IMR-90 (cell line): ENCODE measurements around the gene PRKAR1B. TPM values are rescaled to one million over a fixed set of nuclear protein-coding genes. Genes with fewer than 3 reads are reported as not detected.

Source experiments
- ATAC-seq: fragments of 200-7000 bp; cut with Tn5 transposase; 2 replicates; pipeline ENCODE4 v1.9.1; 2020; ENCODE audit warnings: low read depth, mild to moderate bottlenecking, moderate library complexity
- BruUV-seq: library from RNA; stranded (reverse); fragments of 400-500 nt; replicated peaks from 2 replicates; lab custom pipeline; 2021; lab: Mats Ljungman, UMichigan
- CTCF ChIA-PET: fragments of 300-600 bp; formaldehyde crosslinking; extraction: SDS; loops from one replicate; lab custom pipeline; 2021; ENCODE audit warnings: antibody characterized with exemption; lab: Yijun Ruan, JAX
- POLR2A ChIA-PET: fragments of 300-600 bp; sonication (Branson Sonifier 250); formaldehyde crosslinking; loops from one replicate; lab custom pipeline; 2022; ENCODE audit warnings: antibody characterized with exemption; ENCODE audit not compliant: unreplicated experiment; lab: Charles Lee
- DNase-seq: peaks from one replicate; pipeline ENCODE4 v3.0.0; 2013
- H2AFZ ChIP-seq: replicated peaks from 2 replicates; pipeline ENCODE3; 2013; ENCODE audit warnings: low read length, mild to moderate bottlenecking; ENCODE audit not compliant: poor library complexity
- H2AK5ac ChIP-seq: 2 replicates; pipeline ENCODE4 v1.6.1; 2013; ENCODE audit warnings: low read depth, low read length, inconsistent platforms
- H2AK9ac ChIP-seq: replicated peaks from 2 replicates; pipeline ENCODE3; 2013; ENCODE audit warnings: mild to moderate bottlenecking, low read depth, low read length, moderate library complexity; ENCODE audit not compliant: poor library complexity
- H2BK120ac ChIP-seq: 2 replicates; pipeline ENCODE4 v1.6.1; 2013; ENCODE audit warnings: low read depth, low read length, inconsistent platforms
- H2BK15ac ChIP-seq: 3 replicates; pipeline ENCODE4 v1.6.1; 2013; ENCODE audit warnings: low read depth, low read length, inconsistent platforms
- H2BK20ac ChIP-seq: 2 replicates; pipeline ENCODE4 v1.6.1; 2013; ENCODE audit warnings: low read depth, mild to moderate bottlenecking, inconsistent platforms, low read length, moderate library complexity
- H2BK5ac ChIP-seq: 2 replicates; pipeline ENCODE4 v1.6.1; 2013; ENCODE audit warnings: mild to moderate bottlenecking, low read depth, low read length, inconsistent platforms; ENCODE audit not compliant: poor library complexity, severe bottlenecking
- H3K14ac ChIP-seq: replicated peaks from 2 replicates; pipeline ENCODE4 v1.6.1; 2013; ENCODE audit warnings: low read depth, low read length, inconsistent platforms
- H3K18ac ChIP-seq: 2 replicates; pipeline ENCODE4 v1.6.1; 2013; ENCODE audit warnings: low read depth, low read length, control low read depth
- H3K23ac ChIP-seq: 2 replicates; pipeline ENCODE4 v1.6.1; 2013; ENCODE audit warnings: low read depth, low read length, inconsistent platforms
- H3K27ac ChIP-seq: 2 replicates; pipeline ENCODE4 v1.5.1; 2013; ENCODE audit warnings: mild to moderate bottlenecking, control low read depth, low read length; ENCODE audit not compliant: insufficient read depth
- H3K27me3 ChIP-seq: 2 replicates; pipeline ENCODE4 v1.6.1; 2013; ENCODE audit warnings: low read length; ENCODE audit not compliant: control insufficient read depth, insufficient read depth
- H3K36me3 ChIP-seq: 2 replicates; pipeline ENCODE4 v1.6.1; 2013; ENCODE audit warnings: low read length, mixed read lengths; ENCODE audit not compliant: control insufficient read depth, insufficient read depth
- H3K4ac ChIP-seq: 2 replicates; pipeline ENCODE4 v1.6.1; 2013; ENCODE audit warnings: low read depth, low read length, inconsistent platforms
- H3K4me1 ChIP-seq: 2 replicates; pipeline ENCODE4 v1.6.1; 2013; ENCODE audit warnings: low read length, mixed read lengths; ENCODE audit not compliant: control insufficient read depth, insufficient read depth
- H3K4me2 ChIP-seq: 2 replicates; pipeline ENCODE4 v1.6.1; 2013; ENCODE audit warnings: low read depth, mild to moderate bottlenecking, control low read depth, low read length, moderate library complexity
- H3K4me3 ChIP-seq: 2 replicates; pipeline ENCODE4 v1.5.1; 2013; ENCODE audit warnings: low read depth, mild to moderate bottlenecking, control low read depth, low read length, moderate library complexity; ENCODE audit not compliant: insufficient read depth
- H3K56ac ChIP-seq: 2 replicates; pipeline ENCODE4 v1.6.1; 2013; ENCODE audit warnings: low read length, inconsistent platforms; ENCODE audit not compliant: insufficient read depth; ENCODE audit errors: extremely low read depth
- H3K79me1 ChIP-seq, 2 experiments: 2 replicates each; pipeline ENCODE4 v1.6.1; 2013; ENCODE audit warnings: low read length in 2 of 2, inconsistent platforms in 1 of 2, low read depth in 1 of 2
- H3K9ac ChIP-seq: 2 replicates; pipeline ENCODE4 v1.6.1; 2013; ENCODE audit warnings: low read depth, low read length, control low read depth
- H3K9me1 ChIP-seq: 2 replicates; pipeline ENCODE4 v1.6.1; 2013; ENCODE audit warnings: low read length, inconsistent platforms; ENCODE audit not compliant: insufficient read depth
- H3K9me3 ChIP-seq: 2 replicates; pipeline ENCODE4 v1.6.1; 2013; ENCODE audit warnings: low read length; ENCODE audit not compliant: control insufficient read depth, insufficient read depth
- H4K20me1 ChIP-seq: 2 replicates; pipeline ENCODE4 v1.6.1; 2013; ENCODE audit warnings: low read length, inconsistent platforms; ENCODE audit not compliant: insufficient read depth
- H4K5ac ChIP-seq: 2 replicates; pipeline ENCODE4 v1.6.1; 2013; ENCODE audit warnings: mild to moderate bottlenecking, low read depth, low read length, control low read depth
- H4K8ac ChIP-seq, 2 experiments: 2 replicates each; pipeline ENCODE4 v1.6.1; 2013; ENCODE audit warnings: low read depth in 2 of 2, low read length in 2 of 2, control low read depth in 1 of 2, inconsistent platforms in 1 of 2
- H4K91ac ChIP-seq: 2 replicates; pipeline ENCODE4 v1.6.1; 2013; ENCODE audit warnings: low read depth, low read length, inconsistent platforms; ENCODE audit not compliant: insufficient read depth
- MAZ ChIP-seq: IDR thresholded peaks from 2 replicates; pipeline ENCODE4 v1.6.1; 2012; ENCODE audit warnings: low read depth, mild to moderate bottlenecking, low read length, improper control_type of control experiment, moderate library complexity, borderline replicate concordance
- RAD21 ChIP-seq: IDR thresholded peaks from 2 replicates; pipeline ENCODE4 v1.6.1; 2012; ENCODE audit warnings: low read length, improper control_type of control experiment
- WGBS, 2 experiments: methylation state at CpG; one replicate each; pipeline versions ENCODE4 v1.1.5 to v1.1.7; 2013; ENCODE audit warnings: missing lambda C conversion rate in 2 of 2; ENCODE audit not compliant: insufficient read length in 1 of 2; ENCODE audit errors: extremely low coverage in 2 of 2; 5-methylcytosine and 5-hydroxymethylcytosine counted together
- dilution Hi-C: fragments of 300-500 bp; cut with HindIII; formaldehyde crosslinking; loops from one replicate; pipeline ENCODE4 v1.14.3; 2018; ENCODE audit warnings: low sequenced_read_pairs; ENCODE audit not compliant: unreplicated experiment
- in situ Hi-C: fragments of 300-500 bp; cut with MboI; formaldehyde crosslinking; loops from 3 replicates; pipeline ENCODE4 v1.14.3; 2019; ENCODE audit warnings: low sequenced_read_pairs, inconsistent platforms, mixed read lengths
- intact Hi-C: fragments of 100-400 bp; cut with micrococcal nuclease; formaldehyde crosslinking; loops from 2 replicates; pipeline ENCODE4 v1.10.0; 2022
- polyA plus RNA-seq, 3 experiments: library from polyadenylated mRNA; depleted of rRNA; stranded (reverse); fragments of >200 nt; gene quantifications; 2 replicates each; pipeline ENCODE4 v1.2.3, GENCODE V29; 2012; ENCODE audit warnings: low replicate concordance in 1 of 3
- total RNA-seq: library from RNA; depleted of rRNA; stranded (reverse); fragments of >200 nt; gene quantifications from 2 replicates; pipeline ENCODE4 v1.2.3, GENCODE V29; 2012
- TF ChIP-seq, protein P1 (sequence below): conservative IDR thresholded peaks from 2 replicates; pipeline ENCODE4 v1.5.1; 2012; ENCODE audit warnings: mild to moderate bottlenecking, low read depth, low read length, improper control_type of control experiment
- TF ChIP-seq, protein P2 (sequence below): fragments of 150-350 bp; IDR thresholded peaks from 2 replicates; pipeline ENCODE4 v1.6.1; 2017; ENCODE audit warnings: mild to moderate bottlenecking, antibody characterized with exemption, low read length, low read depth

PRKAR1B gene
- total and polyA plus RNA-seq, 2 of the 4 experiments (the other 2 are of a cell fraction): 15.2 to 20.2 TPM

DNA sequence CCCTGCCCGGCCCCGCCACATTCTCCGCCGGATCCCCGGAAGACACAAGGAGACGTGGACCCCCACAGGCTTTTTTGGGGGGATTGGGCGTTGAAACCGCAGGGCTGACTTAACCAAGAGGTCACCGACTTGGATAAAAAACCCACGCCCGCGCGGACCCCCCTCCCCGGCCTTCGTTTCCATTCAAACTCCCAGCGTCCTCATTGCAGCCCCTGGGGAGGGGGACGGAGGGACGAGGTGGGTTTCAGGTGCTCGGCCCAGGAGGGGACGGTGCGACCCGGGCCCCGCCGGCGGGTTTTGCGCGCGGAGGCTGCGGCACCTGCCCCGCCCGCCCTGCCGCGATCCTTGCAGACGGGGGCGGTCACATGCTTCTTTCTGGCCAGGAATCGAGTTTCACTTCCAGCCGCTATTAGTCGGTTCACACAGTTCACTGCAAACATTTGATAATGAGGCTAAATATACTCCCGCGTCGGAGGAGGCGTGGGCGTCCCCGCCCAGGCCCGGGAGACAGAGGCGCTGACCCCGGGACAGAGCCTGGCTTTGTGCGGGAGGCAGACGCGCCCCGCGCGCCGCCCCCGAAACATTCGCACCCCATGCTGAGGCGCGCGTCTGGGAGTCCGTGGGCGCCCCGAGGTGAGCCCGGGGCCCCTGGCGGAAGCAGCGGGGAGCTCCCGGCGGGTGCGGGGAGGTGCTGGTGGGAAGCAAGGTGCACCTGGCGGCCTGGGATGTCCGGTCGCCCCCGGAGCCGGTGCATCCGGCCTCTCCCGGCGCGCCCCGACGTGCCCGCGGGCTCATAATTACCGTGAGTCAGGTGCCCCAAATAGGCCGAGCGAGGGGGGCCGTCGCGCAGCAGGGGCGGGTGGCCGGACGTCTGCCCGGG, 204.8 kb downstream of the PRKAR1B start:
- no peak overlapping the region for H3K23ac ChIP-seq
- no peaks in the 10 kb centered on the region for H3K9me1 ChIP-seq
- peak overlapping the region; percentile 73 for H3K4me2 ChIP-seq
- dilution Hi-C loops (no loop called here), in situ Hi-C loops (no loop called here), intact Hi-C loops (no loop called here)
- H3K56ac ChIP-seq: no peak overlapping the region
- no peak overlapping the region for H2AK5ac ChIP-seq
- no peak overlapping the region for H3K27ac ChIP-seq
- DNase-seq (peak; percentile 32), ATAC-seq (no peak)
- no peaks in the 10 kb centered on the region; the same call in 1 of the 2 replicates for H4K20me1 ChIP-seq
- H2BK15ac ChIP-seq: no peak overlapping the region
- peak overlapping the region; percentile 19 for H2AK9ac ChIP-seq
- peaks cover 40% of the 10 kb centered on the region for H3K27me3 ChIP-seq
- H3K4ac ChIP-seq: no peak overlapping the region
- no peak overlapping the region for H2BK120ac ChIP-seq
- H2BK20ac ChIP-seq: no peak overlapping the region
- BruUV-seq: no TSS peak
- no peak; the same call in 1 of the 2 replicates for TF ChIP-seq MAZ
- TF ChIP-seq, protein P1, sequence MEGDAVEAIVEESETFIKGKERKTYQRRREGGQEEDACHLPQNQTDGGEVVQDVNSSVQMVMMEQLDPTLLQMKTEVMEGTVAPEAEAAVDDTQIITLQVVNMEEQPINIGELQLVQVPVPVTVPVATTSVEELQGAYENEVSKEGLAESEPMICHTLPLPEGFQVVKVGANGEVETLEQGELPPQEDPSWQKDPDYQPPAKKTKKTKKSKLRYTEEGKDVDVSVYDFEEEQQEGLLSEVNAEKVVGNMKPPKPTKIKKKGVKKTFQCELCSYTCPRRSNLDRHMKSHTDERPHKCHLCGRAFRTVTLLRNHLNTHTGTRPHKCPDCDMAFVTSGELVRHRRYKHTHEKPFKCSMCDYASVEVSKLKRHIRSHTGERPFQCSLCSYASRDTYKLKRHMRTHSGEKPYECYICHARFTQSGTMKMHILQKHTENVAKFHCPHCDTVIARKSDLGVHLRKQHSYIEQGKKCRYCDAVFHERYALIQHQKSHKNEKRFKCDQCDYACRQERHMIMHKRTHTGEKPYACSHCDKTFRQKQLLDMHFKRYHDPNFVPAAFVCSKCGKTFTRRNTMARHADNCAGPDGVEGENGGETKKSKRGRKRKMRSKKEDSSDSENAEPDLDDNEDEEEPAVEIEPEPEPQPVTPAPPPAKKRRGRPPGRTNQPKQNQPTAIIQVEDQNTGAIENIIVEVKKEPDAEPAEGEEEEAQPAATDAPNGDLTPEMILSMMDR: peak; percentile 0; the same call in 1 of the 2 replicates
- TF ChIP-seq RAD21: peak; percentile 14; the same call in 1 of the 2 replicates
- TF ChIP-seq, protein P2, sequence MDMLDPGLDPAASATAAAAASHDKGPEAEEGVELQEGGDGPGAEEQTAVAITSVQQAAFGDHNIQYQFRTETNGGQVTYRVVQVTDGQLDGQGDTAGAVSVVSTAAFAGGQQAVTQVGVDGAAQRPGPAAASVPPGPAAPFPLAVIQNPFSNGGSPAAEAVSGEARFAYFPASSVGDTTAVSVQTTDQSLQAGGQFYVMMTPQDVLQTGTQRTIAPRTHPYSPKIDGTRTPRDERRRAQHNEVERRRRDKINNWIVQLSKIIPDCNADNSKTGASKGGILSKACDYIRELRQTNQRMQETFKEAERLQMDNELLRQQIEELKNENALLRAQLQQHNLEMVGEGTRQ: peak; percentile 55; the same call in 1 of the 2 replicates
- H3K18ac ChIP-seq: no peak overlapping the region
- WGBS, 2 experiments: 2% methylated on average over 36 of the region's 91 CpGs; no CpG with 5 or more reads in 1 of the 2 experiments
- peaks cover 0 to 5% of the 10 kb centered on the region in 2 experiments; a peak in 1 of 4 replicates for H3K79me1 ChIP-seq
- ChIA-PET CTCF (no interaction called here), POLR2A (no interaction called here)
- no peak overlapping the region for H3K9ac ChIP-seq
- no peak overlapping the region for H4K91ac ChIP-seq
- H4K5ac ChIP-seq: no peak overlapping the region
- no peak overlapping the region for H4K8ac ChIP-seq
- H2BK5ac ChIP-seq: no peak overlapping the region
- no peaks in the 10 kb centered on the region for H3K36me3 ChIP-seq
- H3K4me1 ChIP-seq: 0 out of 2 replicates have a peak, but pooled peaks cover 3% of the 10 kb centered on the region
- H3K9me3 ChIP-seq: no peaks in the 10 kb centered on the region
- H3K4me3 ChIP-seq: peak overlapping the region; percentile 14
- peak overlapping the region; percentile 40 for H2AFZ ChIP-seq
- no peak overlapping the region for H3K14ac ChIP-seq
